Activated CD4-positive, alpha-beta T cell treated with anti-CD3 and anti-CD28 coated beads, Interleukin-2, Interleukin-4, amounts not matched to agents 100 ng/mL and 50 ng/mL, durations not matched to agents 16 hours and 8 hours (primary cell): ENCODE measurements around the gene DUSP2.

ENCODE experiments used
- DNase-seq: peaks from one replicate; pipeline ENCODE4 v3.0.0-alpha.2; 2020; ENCODE audit warnings: low spot score

Gene DUSP2

GRCh38 chr2:96113951-96114350, 31.3 kb downstream of the DUSP2 start:
- DNase-seq = no peak

GRCh38 chr2:96113367-96113677, 31.9 kb downstream of the DUSP2 start:
- DNase-seq = peak; percentile 15

- no peak for DNase-seq
These were observed 32.5 kb downstream of the DUSP2 start for GRCh38 chr2:96112501-96113366.

- no peak for DNase-seq
These were observed 33.3 kb downstream of the DUSP2 start for GRCh38 chr2:96111823-96112500.

- no peak for DNase-seq
These were observed 34.0 kb downstream of the DUSP2 start for GRCh38 chr2:96111257-96111640.

GRCh38 chr2:96110621-96111256, 34.5 kb downstream of the DUSP2 start:
- DNase-seq = no peak

- DNase-seq = no peak
These were observed 35.2 kb downstream of the DUSP2 start for GRCh38 chr2:96109931-96110511.

- no peak for DNase-seq
These were observed 35.9 kb downstream of the DUSP2 start for GRCh38 chr2:96109361-96109680.

GRCh38 chr2:96108541-96109360, 36.5 kb downstream of the DUSP2 start:
- no peak for DNase-seq

GRCh38 chr2:96108151-96108540, 37.1 kb downstream of the DUSP2 start:
- DNase-seq = no peak

- DNase-seq = no peak
These were observed 37.6 kb downstream of the DUSP2 start for GRCh38 chr2:96107708-96108065.

GRCh38 chr2:96106991-96107707, 38.1 kb downstream of the DUSP2 start:
- DNase-seq = no peak

- DNase-seq = no peak
These were observed 39.1 kb downstream of the DUSP2 start for GRCh38 chr2:96105994-96106715.

GRCh38 chr2:96105152-96105915, 39.9 kb downstream of the DUSP2 start:
- DNase-seq = no peak

- no peak for DNase-seq
These were observed 40.8 kb downstream of the DUSP2 start for GRCh38 chr2:96104487-96104861.

- no peak for DNase-seq
These were observed 41.3 kb downstream of the DUSP2 start for GRCh38 chr2:96103761-96104486.

- no peak for DNase-seq
These were observed 42.0 kb downstream of the DUSP2 start for GRCh38 chr2:96103187-96103601.

GRCh38 chr2:96102596-96103186, 42.5 kb downstream of the DUSP2 start:
- DNase-seq = no peak

GRCh38 chr2:96100893-96101304, 44.3 kb downstream of the DUSP2 start:
- no peak for DNase-seq
